Right lobe of liver (tissue), 4 donors: ENCODE measurements around the gene CNOT4.

ENCODE experiments used
- POLR2A ChIP-seq: fragments of 450-650 bp; IDR thresholded peaks from one replicate; pipeline ENCODE4 v1.6.1; 2017; ENCODE audit warnings: antibody characterized with exemption, mild to moderate bottlenecking
- TF ChIP-seq, protein P1 (sequence below), 4 donors: fragments of 200-600 bp in 3 of 4; fragments of 450-650 bp in 1 of 4; IDR thresholded peaks; one replicate each; pipeline versions ENCODE4 v1.5.1 to v1.8.0; 2016 to 2022; ENCODE audit warnings: antibody characterized with exemption in 4 of 4, mild to moderate bottlenecking in 2 of 4
- donor health status: DM: no; HTN: no; CAD: no.
- donor health status: DM: no; HTN: no; CAD: no.
- donor health status: DM: no; HTN: yes; CAD: no.

DNA sequence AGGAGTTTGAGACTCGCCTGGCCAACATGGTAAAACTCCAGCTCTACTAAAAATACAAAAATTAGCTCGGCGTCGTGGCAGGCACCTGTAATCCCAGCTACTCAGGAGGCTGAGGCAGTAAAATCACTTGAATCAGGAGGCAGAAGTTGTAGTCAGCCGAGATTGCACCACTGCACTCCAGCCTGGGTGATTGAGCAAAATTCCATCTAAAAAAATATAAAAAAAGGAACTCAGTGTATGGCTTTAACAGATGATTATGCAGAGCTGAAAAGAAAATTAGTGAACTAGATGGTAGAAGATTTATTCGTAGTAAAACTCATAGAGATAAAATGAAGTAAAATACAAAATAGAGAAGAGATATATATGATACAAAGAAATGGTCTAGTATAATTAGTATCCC is 12.6 kb upstream of the CNOT4 start:
- TF ChIP-seq POLR2A, result no peak
- TF ChIP-seq, protein P1, sequence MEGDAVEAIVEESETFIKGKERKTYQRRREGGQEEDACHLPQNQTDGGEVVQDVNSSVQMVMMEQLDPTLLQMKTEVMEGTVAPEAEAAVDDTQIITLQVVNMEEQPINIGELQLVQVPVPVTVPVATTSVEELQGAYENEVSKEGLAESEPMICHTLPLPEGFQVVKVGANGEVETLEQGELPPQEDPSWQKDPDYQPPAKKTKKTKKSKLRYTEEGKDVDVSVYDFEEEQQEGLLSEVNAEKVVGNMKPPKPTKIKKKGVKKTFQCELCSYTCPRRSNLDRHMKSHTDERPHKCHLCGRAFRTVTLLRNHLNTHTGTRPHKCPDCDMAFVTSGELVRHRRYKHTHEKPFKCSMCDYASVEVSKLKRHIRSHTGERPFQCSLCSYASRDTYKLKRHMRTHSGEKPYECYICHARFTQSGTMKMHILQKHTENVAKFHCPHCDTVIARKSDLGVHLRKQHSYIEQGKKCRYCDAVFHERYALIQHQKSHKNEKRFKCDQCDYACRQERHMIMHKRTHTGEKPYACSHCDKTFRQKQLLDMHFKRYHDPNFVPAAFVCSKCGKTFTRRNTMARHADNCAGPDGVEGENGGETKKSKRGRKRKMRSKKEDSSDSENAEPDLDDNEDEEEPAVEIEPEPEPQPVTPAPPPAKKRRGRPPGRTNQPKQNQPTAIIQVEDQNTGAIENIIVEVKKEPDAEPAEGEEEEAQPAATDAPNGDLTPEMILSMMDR (IDR thresholded peaks at IDR 0.05), result no peak
